GM18526 (cell line): ENCODE results near the gene REX1BD.

Source experiments
- POLR2A ChIP-seq: IDR thresholded peaks from 3 replicates; pipeline ENCODE4 v1.6.1; 2011; ENCODE audit not compliant: insufficient read length; ENCODE audit errors: extremely low read depth

REX1BD gene

DNA sequence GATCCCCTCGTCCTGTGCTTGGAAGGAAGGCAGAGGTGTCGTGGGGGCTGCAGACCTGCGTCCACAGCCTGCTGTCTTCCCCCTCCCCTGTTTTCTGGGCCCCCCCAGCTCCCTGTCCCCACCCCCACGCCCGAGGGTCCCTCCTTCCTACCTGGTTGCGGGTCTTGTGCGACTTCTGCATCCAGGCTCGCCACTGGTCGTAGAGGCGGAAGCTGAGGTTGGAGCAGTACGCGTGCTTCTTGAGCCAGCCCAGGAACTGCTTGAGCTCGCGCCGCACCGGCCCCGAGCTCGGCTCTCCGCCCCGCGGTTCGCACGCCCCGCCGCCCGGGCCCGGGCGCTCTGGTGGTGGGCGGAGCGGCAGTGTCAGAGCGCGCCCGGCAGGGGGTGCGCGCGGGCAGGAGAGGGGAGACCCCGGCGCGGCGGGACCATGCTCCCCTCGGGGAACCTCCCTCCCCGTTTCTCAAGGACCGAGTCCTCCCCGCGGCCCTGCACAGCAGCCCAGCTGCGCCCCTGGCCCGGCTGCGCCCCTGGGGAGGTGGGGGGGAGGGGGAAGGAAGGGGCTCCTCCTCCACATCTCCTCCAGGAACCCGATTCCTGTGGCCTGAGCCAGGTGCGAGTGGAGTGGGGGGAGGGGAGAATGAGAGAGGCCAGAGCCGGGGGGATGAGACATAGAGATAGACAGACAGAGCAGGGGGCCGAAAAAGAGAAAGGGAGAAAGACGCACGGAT lies 5.7 kb downstream of the REX1BD start:
- no peak for TF ChIP-seq POLR2A

- TF ChIP-seq POLR2A = no peak
Measured at GRCh38 chr19:18594824-18595373, 6.3 kb downstream of the REX1BD start.

DNA sequence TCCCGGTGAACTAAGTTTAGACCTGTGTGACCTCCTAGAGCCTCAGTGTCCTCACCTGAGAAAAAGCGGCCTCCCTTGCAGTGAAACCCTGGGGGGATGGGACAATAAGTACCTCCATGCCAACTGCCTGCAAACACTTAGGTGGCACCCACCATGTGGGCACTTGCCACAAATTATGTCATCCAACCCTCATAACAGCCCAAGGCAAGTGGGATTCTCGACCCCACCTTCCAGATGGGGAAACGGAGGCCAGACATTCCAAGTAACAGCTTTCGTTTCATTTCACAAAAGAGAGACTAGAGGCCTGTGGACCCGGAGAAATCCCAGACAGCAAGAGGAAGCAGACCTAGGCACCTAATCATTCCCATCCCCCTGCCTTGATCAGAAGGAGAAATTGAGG lies 6.9 kb downstream of the REX1BD start:
- no peak for TF ChIP-seq POLR2A

DNA sequence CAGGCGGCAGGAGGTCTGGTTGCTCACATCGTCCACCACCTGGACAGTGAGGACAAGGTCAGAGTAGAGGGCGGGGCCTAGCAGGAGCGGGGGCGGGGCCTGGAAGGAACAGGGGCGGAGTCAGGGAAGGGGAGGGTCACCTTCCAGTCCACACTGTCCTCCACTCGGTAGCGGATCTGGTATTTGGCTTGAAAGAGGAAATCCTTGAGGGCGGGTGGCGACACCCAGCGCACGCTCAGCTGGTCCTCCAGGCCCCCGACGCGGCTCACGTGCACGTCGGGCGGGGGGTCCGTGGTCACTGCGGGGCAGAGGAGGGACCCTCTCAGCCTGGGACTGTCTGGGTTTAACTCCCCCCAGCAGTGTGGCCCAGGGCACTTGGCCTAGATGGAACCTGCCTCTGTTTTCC lies 8.2 kb downstream of the REX1BD start:
- TF ChIP-seq POLR2A = no peak

DNA sequence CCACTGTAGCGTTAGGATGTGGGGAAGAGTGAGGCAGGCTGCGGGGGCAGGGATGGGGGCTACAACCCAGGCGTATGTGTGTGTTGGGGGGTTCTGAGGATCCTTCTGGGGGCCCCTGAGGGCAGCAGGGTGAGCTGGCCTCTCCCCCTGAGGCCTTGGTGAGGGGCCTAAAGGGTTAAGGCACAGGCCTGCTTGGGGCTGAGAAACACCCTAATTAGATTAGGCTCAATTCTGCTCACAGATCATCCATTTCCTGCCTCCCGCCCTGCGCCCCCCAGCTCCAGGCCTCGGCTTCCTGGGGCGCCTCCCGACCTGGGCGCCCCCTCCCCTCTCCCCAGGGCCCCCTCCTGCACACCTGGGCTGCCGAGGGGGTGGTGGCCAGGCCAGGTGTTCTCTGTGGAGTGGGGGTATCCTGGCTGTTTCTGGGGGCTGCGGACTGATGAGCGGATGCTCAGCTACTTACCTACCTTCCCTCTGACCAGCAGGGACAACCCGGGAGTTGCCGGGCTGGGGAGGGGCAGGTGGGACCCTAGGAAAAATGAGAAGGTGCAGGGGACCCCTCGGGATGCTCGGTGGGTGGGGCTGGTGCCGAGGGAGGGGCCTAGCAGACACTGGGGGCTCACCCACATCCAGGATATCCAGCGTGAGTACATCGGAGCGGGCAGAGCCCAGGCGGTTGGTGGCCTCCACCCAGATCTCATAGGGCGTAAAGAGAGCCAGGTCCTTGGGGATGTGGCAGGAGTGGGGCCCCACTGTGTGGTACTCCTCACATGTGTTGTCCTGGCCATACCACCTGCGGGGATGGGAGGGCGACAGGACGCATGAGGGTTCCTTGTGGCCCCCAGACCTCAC lies 9.4 kb downstream of the REX1BD start:
- no peak for TF ChIP-seq POLR2A

DNA sequence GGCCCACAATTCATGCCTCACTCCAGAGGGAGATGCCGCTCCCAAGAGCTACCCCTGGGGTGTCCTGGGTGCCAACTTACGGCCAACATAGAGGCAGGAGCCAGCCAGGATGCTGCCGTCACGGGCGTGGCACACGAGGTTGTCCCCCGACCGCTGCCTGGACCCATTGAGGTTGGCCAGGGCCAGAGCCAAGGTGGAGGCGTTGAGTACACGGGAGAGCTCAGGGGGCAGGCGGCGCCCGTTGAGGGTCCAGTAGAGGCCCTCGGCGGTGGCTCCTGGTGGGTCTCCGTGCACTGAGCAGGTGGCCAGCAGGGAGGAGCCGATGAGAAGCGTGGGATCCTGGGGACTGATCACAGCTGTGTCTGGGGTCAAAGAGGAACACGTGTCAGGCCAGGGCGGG lies 10.9 kb downstream of the REX1BD start:
- TF ChIP-seq POLR2A = no peak

DNA sequence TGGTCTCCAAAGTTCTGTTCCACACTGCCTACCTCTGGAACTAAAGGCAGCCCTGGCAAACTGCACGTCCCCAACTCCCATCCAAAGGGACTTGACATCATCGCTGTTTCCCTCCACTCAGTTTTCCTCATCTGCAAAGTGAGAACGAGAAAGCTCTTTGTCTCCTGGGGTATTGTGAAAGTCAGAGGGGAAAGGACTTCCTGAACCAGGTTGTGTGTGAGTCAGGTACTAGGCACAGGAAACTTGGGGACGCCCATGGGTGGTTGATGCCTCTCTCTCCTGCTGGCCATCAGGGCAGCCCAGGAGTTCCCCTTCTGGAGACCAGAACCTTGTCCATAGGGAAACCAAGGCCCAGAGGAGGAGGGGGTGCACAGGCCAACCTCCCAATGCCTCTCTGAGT lies 13.3 kb downstream of the REX1BD start:
- no peak for TF ChIP-seq POLR2A

DNA sequence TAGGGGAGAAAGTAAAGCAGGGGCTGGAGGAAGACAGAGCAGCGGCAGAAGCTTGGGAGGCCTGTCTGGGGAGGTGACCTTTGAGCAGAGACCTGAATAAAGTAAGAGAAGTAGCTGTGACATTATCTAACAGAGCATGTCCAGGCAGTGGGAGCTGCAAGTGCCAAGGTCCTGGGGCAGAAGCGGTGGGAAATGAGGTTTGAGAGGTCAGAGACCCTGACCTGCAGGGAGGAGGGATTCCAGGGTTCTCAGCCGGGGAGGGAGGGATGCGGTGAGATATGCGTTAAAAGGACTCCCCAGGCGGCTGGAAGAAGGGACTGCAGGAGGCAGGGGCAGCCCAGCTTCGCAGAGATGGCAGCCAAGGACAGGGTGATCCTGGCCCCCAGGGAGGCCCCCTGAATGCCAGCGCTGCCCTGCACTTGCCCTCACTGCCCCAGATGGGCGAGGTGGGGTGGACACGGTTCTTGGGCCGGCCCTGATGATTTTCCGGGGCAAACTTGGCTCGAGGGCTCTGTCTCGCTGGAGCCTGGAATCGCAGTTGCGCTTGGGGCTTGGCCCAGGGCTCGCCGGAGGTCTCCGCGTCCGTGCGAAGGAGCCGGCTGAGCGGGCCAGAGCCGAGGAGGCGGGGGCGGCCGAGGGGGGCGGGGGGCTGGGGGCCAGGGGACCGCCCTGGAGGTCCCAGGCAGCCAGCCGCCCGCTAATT lies 14.8 kb downstream of the REX1BD start:
- no peak for TF ChIP-seq POLR2A

DNA sequence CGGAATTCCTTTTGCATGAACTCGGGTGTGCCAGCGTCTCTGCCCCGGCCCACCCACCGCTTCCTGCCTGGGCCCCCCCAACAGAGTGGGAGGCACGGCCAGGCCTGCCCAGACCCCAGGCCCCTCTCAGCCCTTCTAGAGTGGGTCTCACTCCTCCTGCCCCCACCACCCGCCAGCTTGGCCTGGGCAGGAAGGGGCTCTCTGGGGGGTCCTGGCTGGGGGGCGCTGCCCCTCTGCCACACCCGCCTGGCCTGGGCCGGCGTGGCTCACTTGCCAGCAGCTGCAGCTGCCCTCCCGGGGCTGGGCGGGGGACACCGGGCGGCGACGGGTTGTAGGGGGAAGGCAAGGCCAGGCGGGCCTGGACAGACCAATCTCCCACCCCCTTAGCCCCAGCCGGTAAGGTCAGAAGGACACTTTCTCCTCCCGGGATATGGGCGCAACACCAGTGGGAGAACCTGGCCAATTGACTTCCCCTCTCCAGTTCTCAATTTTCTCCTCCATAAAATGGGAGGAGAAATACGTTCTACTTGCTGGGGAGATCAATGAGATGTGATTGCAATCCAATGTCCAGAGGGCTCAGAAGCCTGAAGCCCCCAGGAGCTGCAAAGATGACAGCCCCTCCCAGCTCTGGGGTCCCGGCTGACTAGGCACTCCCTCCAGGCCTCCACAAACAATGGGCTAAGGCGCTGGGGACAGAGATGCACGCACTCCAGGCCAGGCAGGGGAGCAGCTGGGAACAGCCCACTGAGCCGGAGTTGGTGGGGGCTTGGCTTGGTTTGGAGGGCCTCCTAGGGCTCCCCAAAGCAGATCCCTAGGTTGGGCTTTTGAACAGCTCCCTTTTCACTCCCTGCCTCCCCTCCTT lies 15.6 kb downstream of the REX1BD start:
- TF ChIP-seq POLR2A = no peak

DNA sequence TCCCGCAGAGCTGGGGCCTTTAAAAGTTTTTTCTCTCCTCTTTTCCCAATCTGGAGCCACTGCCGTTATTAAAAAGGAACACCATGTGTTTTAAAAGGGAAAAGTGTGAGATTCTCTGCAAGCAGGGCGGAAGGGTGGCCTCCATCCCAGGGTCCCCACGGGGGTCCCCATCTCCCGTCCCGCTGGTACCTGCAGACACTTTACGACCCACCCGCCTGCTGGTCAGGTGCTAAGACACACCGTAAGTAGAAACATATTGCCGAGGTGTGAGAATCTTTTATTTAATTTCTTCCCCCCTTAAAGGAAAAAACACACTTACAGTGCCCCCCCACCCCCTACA lies 16.2 kb downstream of the REX1BD start:
- no peak for TF ChIP-seq POLR2A

DNA sequence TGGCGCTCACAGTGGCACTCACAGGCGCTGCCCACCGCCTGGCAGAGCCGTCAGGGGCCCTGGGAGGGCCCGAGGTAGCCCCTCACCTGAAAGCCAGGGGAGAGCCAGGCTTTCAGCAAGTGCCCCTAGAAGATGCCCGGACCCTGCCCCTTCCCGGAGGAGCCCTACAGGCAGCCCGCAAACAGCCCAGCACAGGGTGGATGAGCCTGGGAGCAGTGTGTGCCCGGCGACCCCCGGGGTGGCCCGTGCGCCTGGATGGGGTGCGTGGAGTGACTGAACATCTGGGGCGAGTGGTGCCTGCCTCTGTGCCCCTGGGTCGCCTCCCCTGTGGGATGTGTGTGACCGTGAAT lies 16.6 kb downstream of the REX1BD start:
- no peak for TF ChIP-seq POLR2A

DNA sequence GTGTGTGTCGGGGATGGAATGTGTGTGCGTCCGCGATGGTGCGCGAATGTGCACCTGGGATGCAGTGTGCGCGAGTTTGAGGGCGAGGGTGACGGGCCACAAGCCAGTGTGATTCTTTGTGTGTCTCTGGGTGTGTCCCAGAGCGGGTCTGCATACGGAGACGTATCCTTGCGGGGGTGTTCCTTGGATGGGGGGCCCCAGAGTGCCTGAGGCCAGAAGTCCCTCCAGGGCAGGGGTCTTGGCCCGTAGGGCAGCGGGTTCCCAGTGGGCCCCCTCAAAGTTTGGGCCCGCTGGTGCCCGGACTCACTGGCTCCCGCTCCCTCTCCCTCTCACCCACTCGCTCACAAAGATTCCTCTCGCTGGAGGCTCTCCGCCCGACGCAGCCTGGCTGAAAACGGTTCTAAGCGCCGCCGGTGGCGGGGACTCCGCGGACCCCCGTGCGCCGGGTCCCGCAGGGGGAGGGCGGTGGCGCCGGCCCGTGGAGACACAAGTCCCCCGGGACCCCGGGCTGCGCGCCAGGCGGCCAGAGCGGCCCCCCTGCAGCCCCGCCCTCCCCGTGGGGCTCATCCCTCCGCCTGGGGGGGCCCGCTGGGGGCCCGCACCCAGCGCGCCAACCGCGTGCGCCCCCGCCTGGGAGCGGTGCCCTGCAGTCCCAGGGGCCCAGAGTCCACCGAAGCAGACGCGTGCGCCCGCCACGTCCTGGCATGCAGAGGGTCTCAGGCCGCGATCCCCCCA lies 17.1 kb downstream of the REX1BD start:
- no peak for TF ChIP-seq POLR2A

- TF ChIP-seq POLR2A = no peak
Measured at GRCh38 chr19:18606281-18607225, 18.0 kb downstream of the REX1BD start, which contains the start of gene CRLF1. Gene CRLF1 (minus strand): TSS chr19:18606799. CDS start chr19:18606656, 143 bp downstream.
